H1 (cell line): ENCODE measurements around the gene RERE. TPM values are rescaled to one million over a fixed set of nuclear protein-coding genes. Genes with fewer than 3 reads are reported as not detected.
"Not testable (repeated sequence)": the region's sequence is repeated elsewhere in the genome, so short reads cannot be mapped to it uniquely, and the experiment has no call there.

Experiments
- CTCF ChIA-PET: fragments of 300-600 bp; sonication (Branson Sonifier 250); formaldehyde crosslinking; loops from one replicate; lab custom pipeline; 2021; ENCODE audit not compliant: partially characterized antibody; lab: Charles Lee
- POLR2A ChIA-PET: fragments of 300-600 bp; sonication (Branson Sonifier 250); formaldehyde crosslinking; loops from one replicate; lab custom pipeline; 2021; ENCODE audit warnings: inconsistent platforms; ENCODE audit not compliant: partially characterized antibody; lab: Charles Lee
- DNase-seq, 2 experiments: peaks; one replicate each; pipeline versions ENCODE4 v3.0.0 to v3.0.0-alpha.2; 2010 to 2022; ENCODE audit warnings: low spot score in 2 of 2, low read depth in 1 of 2, mixed read lengths in 1 of 2
- FAIRE-seq: peaks from 2 replicates; lab custom pipeline; 2011; peaks lifted over from hg19 to GRCh38; lab: Jason Lieb, UNC
- H2AFZ ChIP-seq: 2 replicates; pipeline ENCODE4 v1.8.1; 2012; ENCODE audit warnings: low read length, inconsistent platforms
- H2AK5ac ChIP-seq: 2 replicates; pipeline ENCODE4 v1.6.1; 2013; ENCODE audit warnings: low read depth, low read length
- H2BK120ac ChIP-seq: replicated peaks from 2 replicates; pipeline ENCODE3; 2013; ENCODE audit warnings: low read depth, low read length, inconsistent platforms
- H2BK12ac ChIP-seq: 2 replicates; pipeline ENCODE4 v1.6.1; 2013; ENCODE audit warnings: low read depth, low read length
- H2BK15ac ChIP-seq: 2 replicates; pipeline ENCODE4 v1.6.1; 2013; ENCODE audit warnings: low read length
- H2BK20ac ChIP-seq: 2 replicates; pipeline ENCODE4 v1.6.1; 2013; ENCODE audit warnings: low read length
- H2BK5ac ChIP-seq: 2 replicates; pipeline ENCODE4 v1.6.1; 2013; ENCODE audit warnings: low read depth, low read length
- H3K14ac ChIP-seq: 2 replicates; pipeline ENCODE4 v1.6.1; 2013; ENCODE audit warnings: inconsistent platforms; ENCODE audit not compliant: insufficient read length
- H3K18ac ChIP-seq: 2 replicates; pipeline ENCODE4 v1.6.1; 2013; ENCODE audit warnings: low read length; ENCODE audit errors: extremely low read depth
- H3K23ac ChIP-seq: 2 replicates; pipeline ENCODE4 v1.6.1; 2013; ENCODE audit warnings: inconsistent platforms; ENCODE audit not compliant: insufficient read length
- H3K23me2 ChIP-seq: 2 replicates; pipeline ENCODE4 v1.6.1; 2013; ENCODE audit warnings: low read depth, low read length
- H3K27ac ChIP-seq: 2 replicates; pipeline ENCODE4 v1.6.1; 2011; ENCODE audit warnings: low read depth, low read length, inconsistent platforms
- H3K27me3 ChIP-seq, 4 experiments: replicated peaks in 1 of 4; 1 replicate in 1 of 4; 2 replicates in 3 of 4; pipeline versions ENCODE4 v1.6.1 to v1.8.1; 2011 to 2013; ENCODE audit warnings: low read length in 3 of 4, mild to moderate bottlenecking in 3 of 4, inconsistent platforms in 2 of 4, mixed read lengths in 2 of 4, moderate library complexity in 1 of 4; ENCODE audit not compliant: control insufficient read depth in 3 of 4, insufficient read depth in 3 of 4; ENCODE audit errors: extremely low read depth in 1 of 4
- H3K36me3 ChIP-seq, 4 experiments: 2 replicates each; pipeline versions ENCODE4 v1.6.1 to v1.8.1; 2011 to 2013; ENCODE audit warnings: mild to moderate bottlenecking in 4 of 4, low read length in 3 of 4, moderate library complexity in 2 of 4, control low read depth in 1 of 4, inconsistent platforms in 1 of 4; ENCODE audit not compliant: insufficient read depth in 4 of 4, control insufficient read depth in 2 of 4
- H3K4ac ChIP-seq: replicated peaks from 2 replicates; pipeline ENCODE3; 2013; ENCODE audit warnings: low read length, low read depth, mixed read lengths, inconsistent platforms; ENCODE audit not compliant: insufficient read length
- H3K4me1 ChIP-seq, 4 experiments: replicated peaks in 1 of 4; 1 replicate in 1 of 4; 2 replicates in 3 of 4; pipeline versions ENCODE4 v1.6.1 to v1.8.1; 2011 to 2013; ENCODE audit warnings: low read length in 3 of 4, inconsistent platforms in 2 of 4, mixed read lengths in 1 of 4; ENCODE audit not compliant: insufficient read depth in 4 of 4, control insufficient read depth in 3 of 4
- H3K4me2 ChIP-seq, 2 experiments: 2 replicates each; pipeline versions ENCODE4 v1.6.1 to v1.8.1; 2011 to 2013; ENCODE audit warnings: low read depth in 2 of 2, low read length in 2 of 2, control low read depth in 1 of 2, inconsistent platforms in 1 of 2, mild to moderate bottlenecking in 1 of 2; ENCODE audit not compliant: insufficient read depth in 1 of 2
- H3K4me3 ChIP-seq, 4 experiments: fragments of 200-600, 300-600 bp in 1 of 4; sonication (generic), shearing (Covaris generic), sonication (Bioruptor Twin) in 1 of 4; 2 replicates each; pipeline versions ENCODE4 v1.5.1 to v1.8.1; 2011 to 2016; ENCODE audit warnings: low read length in 4 of 4, low read depth in 3 of 4, control low read depth in 2 of 4, inconsistent platforms in 2 of 4, mild to moderate bottlenecking in 2 of 4, mixed read lengths in 1 of 4, moderate library complexity in 1 of 4; ENCODE audit not compliant: insufficient read depth in 2 of 4; ENCODE audit errors: extremely low read depth in 1 of 4
- H3K56ac ChIP-seq: replicated peaks from 2 replicates; pipeline ENCODE3; 2013; ENCODE audit warnings: low read depth, mild to moderate bottlenecking, mixed read lengths, low read length, inconsistent platforms; ENCODE audit not compliant: insufficient read length
- H3K79me1 ChIP-seq: 2 replicates; pipeline ENCODE4 v1.6.1; 2013; ENCODE audit warnings: low read depth, low read length, control low read depth
- H3K79me2 ChIP-seq, 2 experiments: 2 replicates each; pipeline versions ENCODE4 v1.6.1 to v1.8.1; 2012 to 2013; ENCODE audit warnings: low read length in 2 of 2, mild to moderate bottlenecking in 2 of 2, inconsistent platforms in 1 of 2; ENCODE audit not compliant: insufficient read depth in 2 of 2, control insufficient read depth in 1 of 2
- H3K9ac ChIP-seq, 4 experiments: replicated peaks in 1 of 4; 1 replicate in 1 of 4; 2 replicates in 3 of 4; pipeline versions ENCODE4 v1.6.1 to v1.8.1; 2011 to 2013; ENCODE audit warnings: low read depth in 3 of 4, low read length in 3 of 4, control low read depth in 2 of 4, mild to moderate bottlenecking in 2 of 4, moderate library complexity in 2 of 4, inconsistent platforms in 1 of 4; ENCODE audit errors: extremely low read depth in 1 of 4
- H3K9me3 ChIP-seq, 2 experiments: 2 replicates each; pipeline versions ENCODE4 v1.6.1 to v1.8.1; 2012 to 2013; ENCODE audit warnings: mild to moderate bottlenecking in 2 of 2, moderate library complexity in 2 of 2, control low read depth in 1 of 2, inconsistent platforms in 1 of 2, low read depth in 1 of 2, low read length in 1 of 2, mixed read lengths in 1 of 2; ENCODE audit not compliant: insufficient read depth in 2 of 2
- H4K20me1 ChIP-seq, 2 experiments: replicated peaks in 1 of 2; 2 replicates each; pipeline versions ENCODE3 to v1.8.1; 2011 to 2013; ENCODE audit warnings: inconsistent platforms in 2 of 2, low read length in 2 of 2, mild to moderate bottlenecking in 1 of 2; ENCODE audit not compliant: insufficient read depth in 2 of 2, control insufficient read depth in 1 of 2
- H4K5ac ChIP-seq: 2 replicates; pipeline ENCODE4 v1.6.1; 2013; ENCODE audit warnings: low read length, low read depth, mixed read lengths, inconsistent platforms; ENCODE audit not compliant: insufficient read length
- H4K8ac ChIP-seq: 2 replicates; pipeline ENCODE4 v1.8.0; 2013; ENCODE audit warnings: mild to moderate bottlenecking, moderate library complexity, low read length, inconsistent platforms; ENCODE audit not compliant: insufficient read depth; ENCODE audit errors: extremely low read depth
- H4K91ac ChIP-seq: replicated peaks from 2 replicates; pipeline ENCODE3; 2013; ENCODE audit warnings: low read length, mixed read lengths, inconsistent platforms; ENCODE audit not compliant: insufficient read length
- WGBS, 2 experiments: shearing (Covaris generic) in 1 of 2; methylation state at CpG; one replicate each; pipeline versions ENCODE4 v1.1.6 to v1.1.7; 2013 to 2015; ENCODE audit warnings: low lambda C conversion rate in 2 of 2, mixed read lengths in 2 of 2, inconsistent platforms in 1 of 2, low coverage in 1 of 2, missing lambda C conversion rate in 1 of 2; ENCODE audit not compliant: insufficient replicate concordance in 2 of 2, insufficient coverage in 1 of 2, insufficient read length in 1 of 2; ENCODE audit errors: extremely low coverage in 1 of 2, missing lambda C conversion rate in 1 of 2; 5-methylcytosine and 5-hydroxymethylcytosine counted together
- polyA plus RNA-seq, 7 experiments: library from polyadenylated mRNA; depleted of rRNA in 3 of 7; stranded (reverse) in 5 of 7; unstranded in 2 of 7; fragments of >200 nt in 5 of 7; fragments of 200-250 nt in 2 of 7; gene quantifications; 1 replicate in 5 of 7; 2 replicates in 1 of 7; 4 replicates in 1 of 7; pipeline versions ENCODE4 v1.2.1 to v1.2.3, GENCODE V29; 2011 to 2013; ENCODE audit warnings: missing spikeins in 2 of 7, mixed read lengths in 2 of 7
- total RNA-seq: library from RNA; stranded (reverse); fragmentation: NEBNext Ultra II Directional; extraction: Animal tissue kit (Norgen Biotek cat#: 25700); gene quantifications from 2 replicates; pipeline ENCODE4 v1.2.1, GENCODE V29; 2021

RERE gene
- total and polyA plus RNA-seq, 2 of the 8 experiments (the other 6 are each of a cell fraction or from before 2014, with no cell fraction given) = 15.3 to 142 TPM

GRCh38 chr1:8830732-8831131, 13.3 kb upstream of the RERE start:
- not testable (repeated sequence) for H3K79me1 ChIP-seq, H3K9ac ChIP-seq, DNase-seq, H3K23ac ChIP-seq, H3K79me2 ChIP-seq, H4K91ac ChIP-seq, H3K36me3 ChIP-seq, H3K27ac ChIP-seq, H3K4ac ChIP-seq, H3K4me1 ChIP-seq, H3K14ac ChIP-seq, H4K5ac ChIP-seq, H3K23me2 ChIP-seq, H3K27me3 ChIP-seq, H4K8ac ChIP-seq, H2BK20ac ChIP-seq, H2BK5ac ChIP-seq, H3K4me2 ChIP-seq, H3K56ac ChIP-seq, H4K20me1 ChIP-seq, H2BK15ac ChIP-seq, H3K4me3 ChIP-seq, H3K18ac ChIP-seq, H2BK12ac ChIP-seq, FAIRE-seq, H2AFZ ChIP-seq, H3K9me3 ChIP-seq, H2BK120ac ChIP-seq
- 97% methylated on average over 9 of the region's 10 CpGs; no CpG with 5 or more reads in 1 of the 2 experiments for WGBS, 2 experiments
- H2AK5ac ChIP-seq = peak overlapping the region; percentile 20; the same call in 1 of the 2 replicates
- POLR2A ChIA-PET = interaction anchor here (1.7 kb wide), 1 partner anchor 11 kb away, joined by 4 read pairs; no protein-coding TSS in a partner anchor
- CTCF ChIA-PET = interaction anchor here (0.7 to 3.4 kb wide), 7 partner anchors 10 to 104 kb away, joined by 3 to 14 read pairs (median 4); no protein-coding TSS in a partner anchor
